Tibial nerve (tissue), 3 donors: ENCODE data around the gene TNFAIP8L2.

Source experiments
- POLR2A ChIP-seq, 2 donors: fragments of 450-650 bp; IDR thresholded peaks; one replicate each; pipeline ENCODE4 v1.6.1; 2017; ENCODE audit warnings: antibody characterized with exemption in 2 of 2, mild to moderate bottlenecking in 2 of 2, moderate library complexity in 2 of 2
- TF ChIP-seq, protein P1 (sequence below), 5 experiments: fragments of 200-600 bp in 3 of 5; fragments of 450-650 bp in 2 of 5; sonication (generic) in 3 of 5; IDR thresholded peaks; one replicate each; pipeline ENCODE4 v1.5.1; 2016 to 2019; ENCODE audit warnings: antibody characterized with exemption in 5 of 5, mild to moderate bottlenecking in 3 of 5, moderate library complexity in 2 of 5

DNA sequence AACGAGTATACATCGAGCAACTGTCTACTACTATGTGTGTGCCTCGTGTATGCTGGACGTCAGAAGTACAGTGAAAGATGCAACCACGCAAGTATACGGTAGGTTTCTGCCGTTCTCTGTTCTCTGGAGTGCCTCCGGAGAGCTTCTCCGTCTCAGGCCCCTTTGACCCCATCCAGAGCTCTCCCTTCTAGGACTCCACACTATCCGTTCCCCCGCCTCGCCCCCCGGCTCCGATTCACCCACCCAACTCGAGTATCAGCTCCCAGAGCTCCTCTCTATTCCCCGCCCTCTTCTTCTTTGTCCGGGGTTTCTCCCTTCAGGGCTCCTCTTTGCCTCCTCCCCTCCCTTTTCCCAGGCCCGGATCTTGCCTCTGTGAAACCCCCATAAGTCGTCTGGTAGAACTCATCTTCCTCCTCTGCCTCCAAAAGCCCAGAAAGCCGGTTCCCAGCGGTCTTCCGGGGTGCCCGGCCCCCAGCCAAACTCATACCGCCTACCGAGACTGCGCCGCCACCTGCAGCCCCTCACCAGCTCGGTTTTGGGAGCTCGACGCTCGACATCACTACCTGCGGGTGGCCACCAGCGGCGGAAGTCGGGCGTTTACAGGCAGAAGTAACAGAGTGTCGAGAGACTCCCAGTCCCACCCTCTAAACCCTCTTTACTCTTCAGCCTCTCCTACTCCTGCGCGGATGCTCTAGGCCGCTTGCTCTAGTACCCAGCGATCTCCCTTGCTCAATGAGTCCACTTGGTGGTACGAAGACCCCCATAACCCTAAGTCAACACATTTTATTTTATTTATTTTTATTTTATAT lies 33.4 kb downstream of the TNFAIP8L2 start, which contains the start of gene VPS72:
- peak in 1 of 2 donors; percentile 55 for TF ChIP-seq POLR2A (IDR thresholded peaks at IDR 0.05)
- TF ChIP-seq, protein P1, sequence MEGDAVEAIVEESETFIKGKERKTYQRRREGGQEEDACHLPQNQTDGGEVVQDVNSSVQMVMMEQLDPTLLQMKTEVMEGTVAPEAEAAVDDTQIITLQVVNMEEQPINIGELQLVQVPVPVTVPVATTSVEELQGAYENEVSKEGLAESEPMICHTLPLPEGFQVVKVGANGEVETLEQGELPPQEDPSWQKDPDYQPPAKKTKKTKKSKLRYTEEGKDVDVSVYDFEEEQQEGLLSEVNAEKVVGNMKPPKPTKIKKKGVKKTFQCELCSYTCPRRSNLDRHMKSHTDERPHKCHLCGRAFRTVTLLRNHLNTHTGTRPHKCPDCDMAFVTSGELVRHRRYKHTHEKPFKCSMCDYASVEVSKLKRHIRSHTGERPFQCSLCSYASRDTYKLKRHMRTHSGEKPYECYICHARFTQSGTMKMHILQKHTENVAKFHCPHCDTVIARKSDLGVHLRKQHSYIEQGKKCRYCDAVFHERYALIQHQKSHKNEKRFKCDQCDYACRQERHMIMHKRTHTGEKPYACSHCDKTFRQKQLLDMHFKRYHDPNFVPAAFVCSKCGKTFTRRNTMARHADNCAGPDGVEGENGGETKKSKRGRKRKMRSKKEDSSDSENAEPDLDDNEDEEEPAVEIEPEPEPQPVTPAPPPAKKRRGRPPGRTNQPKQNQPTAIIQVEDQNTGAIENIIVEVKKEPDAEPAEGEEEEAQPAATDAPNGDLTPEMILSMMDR (IDR thresholded peaks at IDR 0.05), result peak in 2 of 5 experiments; percentile 58 to 71
